GM23338 (cell line): ENCODE measurements around the gene KCNJ2.

Source experiments
- CREB1 ChIP-seq: fragments of 250-450 bp; sonication (Bioruptor Pico); IDR thresholded peaks from 2 replicates; pipeline ENCODE4 v1.5.0; 2020; ENCODE audit warnings: low read depth, mild to moderate bottlenecking, moderate library complexity
- CTCF ChIP-seq, 2 experiments: fragments of 200-600 bp in 1 of 2; sonication (generic) in 1 of 2; conservative IDR thresholded peaks; 2 replicates each; pipeline versions ENCODE4 v1.5.1 to v1.6.1; 2016 to 2017; ENCODE audit warnings: antibody characterized with exemption in 2 of 2, low read depth in 2 of 2, mild to moderate bottlenecking in 2 of 2, moderate library complexity in 1 of 2
- EZH2 ChIP-seq: fragments of 200-600 bp; sonication (generic); IDR thresholded peaks from one replicate; pipeline ENCODE4 v1.8.0; 2017; ENCODE audit warnings: antibody characterized with exemption, mild to moderate bottlenecking, low read depth; ENCODE audit not compliant: unreplicated experiment
- EZH2phosphoT487 ChIP-seq: fragments of 200-600 bp; sonication (generic); IDR thresholded peaks from one replicate; pipeline ENCODE4 v1.8.1; 2018; ENCODE audit warnings: antibody characterized with exemption; ENCODE audit not compliant: unreplicated experiment
- JUNB ChIP-seq: IDR thresholded peaks from one replicate; pipeline ENCODE4 v1.6.1; 2016; ENCODE audit warnings: antibody characterized with exemption; ENCODE audit not compliant: unreplicated experiment
- NANOG ChIP-seq: IDR thresholded peaks from 2 replicates; pipeline ENCODE4 v1.6.1; 2016; ENCODE audit warnings: antibody characterized with exemption, borderline replicate concordance
- POLR2AphosphoS5 ChIP-seq: IDR thresholded peaks from 2 replicates; pipeline ENCODE4 v1.6.1; 2016; ENCODE audit warnings: antibody characterized with exemption, low read depth
- ZNF114 ChIP-seq: fragments of 250-450 bp; sonication (Bioruptor Pico); IDR thresholded peaks from 2 replicates; pipeline ENCODE4 v1.5.0; 2020; ENCODE audit warnings: mild to moderate bottlenecking, moderate library complexity
- ZNF331 ChIP-seq: fragments of 250-450 bp; sonication (Bioruptor Pico); IDR thresholded peaks from 2 replicates; pipeline ENCODE4 v1.5.0; 2020; ENCODE audit warnings: low read depth, mild to moderate bottlenecking, moderate library complexity
- ZNF462 ChIP-seq: fragments of 250-450 bp; sonication (Bioruptor Pico); IDR thresholded peaks from 2 replicates; pipeline ENCODE4 v1.5.0; 2020; ENCODE audit warnings: mild to moderate bottlenecking, moderate library complexity
- TF ChIP-seq, protein P1 (sequence below): IDR thresholded peaks from one replicate; pipeline ENCODE4 v1.6.1; 2018; ENCODE audit warnings: antibody characterized with exemption; ENCODE audit not compliant: unreplicated experiment
- TF ChIP-seq, protein P2 (sequence below): IDR thresholded peaks from 2 replicates; pipeline ENCODE4 v1.6.1; 2016; ENCODE audit warnings: antibody characterized with exemption

DNA sequence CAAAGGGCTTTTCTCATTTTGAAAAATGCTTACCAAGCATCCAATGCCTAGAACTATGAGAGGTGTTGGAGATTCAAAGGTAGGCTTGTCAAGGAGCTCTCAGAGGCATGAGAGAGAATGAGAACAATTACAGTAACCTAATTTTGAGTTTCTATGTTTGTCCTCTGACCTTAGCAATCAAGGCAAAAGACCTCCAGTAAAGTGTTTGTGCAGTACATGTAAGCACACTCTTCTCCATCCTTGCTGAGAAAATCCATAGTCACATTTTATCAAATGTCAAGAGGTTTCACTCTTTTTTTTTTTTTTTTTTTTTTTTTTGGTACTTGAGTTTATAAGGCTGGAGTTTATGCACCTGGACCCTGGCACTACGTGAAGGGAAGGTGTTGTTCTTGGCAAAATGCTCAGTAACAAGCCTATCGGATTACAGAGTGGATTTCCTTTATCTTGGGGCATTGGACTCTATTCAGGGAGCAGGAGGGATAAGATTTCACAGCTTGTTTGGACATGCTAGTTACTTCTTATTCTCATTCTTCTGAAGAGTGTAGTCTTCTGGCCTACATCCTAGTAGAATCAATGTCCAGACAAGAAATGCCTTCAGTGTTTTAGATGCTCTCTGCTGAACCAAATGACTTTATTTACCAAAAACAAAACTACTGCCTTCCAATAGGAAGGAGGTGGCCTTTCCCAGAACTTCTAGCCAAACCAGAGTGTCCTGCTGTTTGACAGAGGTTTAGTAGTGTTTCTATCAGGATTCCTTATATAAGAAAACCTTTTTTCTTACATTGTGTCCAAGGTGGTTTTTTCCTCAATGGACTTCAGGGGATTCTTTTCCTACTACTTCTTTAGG lies 21.9 kb downstream of the KCNJ2 start:
- TF ChIP-seq CTCF (conservative IDR thresholded peaks at IDR 0.05; ENCODE audit: low read depth in 2 of 2) (no peak), EZH2 (no peak), ZNF331 (CRISPR knock-in tag) (no peak), EZH2phosphoT487 (no peak), ZNF462 (CRISPR knock-in tag) (no peak), CREB1 (CRISPR knock-in tag) (no peak), POLR2AphosphoS5 (no peak), NANOG (no peak), JUNB (no peak), ZNF114 (CRISPR knock-in tag) (no peak)
- TF ChIP-seq, protein P1, sequence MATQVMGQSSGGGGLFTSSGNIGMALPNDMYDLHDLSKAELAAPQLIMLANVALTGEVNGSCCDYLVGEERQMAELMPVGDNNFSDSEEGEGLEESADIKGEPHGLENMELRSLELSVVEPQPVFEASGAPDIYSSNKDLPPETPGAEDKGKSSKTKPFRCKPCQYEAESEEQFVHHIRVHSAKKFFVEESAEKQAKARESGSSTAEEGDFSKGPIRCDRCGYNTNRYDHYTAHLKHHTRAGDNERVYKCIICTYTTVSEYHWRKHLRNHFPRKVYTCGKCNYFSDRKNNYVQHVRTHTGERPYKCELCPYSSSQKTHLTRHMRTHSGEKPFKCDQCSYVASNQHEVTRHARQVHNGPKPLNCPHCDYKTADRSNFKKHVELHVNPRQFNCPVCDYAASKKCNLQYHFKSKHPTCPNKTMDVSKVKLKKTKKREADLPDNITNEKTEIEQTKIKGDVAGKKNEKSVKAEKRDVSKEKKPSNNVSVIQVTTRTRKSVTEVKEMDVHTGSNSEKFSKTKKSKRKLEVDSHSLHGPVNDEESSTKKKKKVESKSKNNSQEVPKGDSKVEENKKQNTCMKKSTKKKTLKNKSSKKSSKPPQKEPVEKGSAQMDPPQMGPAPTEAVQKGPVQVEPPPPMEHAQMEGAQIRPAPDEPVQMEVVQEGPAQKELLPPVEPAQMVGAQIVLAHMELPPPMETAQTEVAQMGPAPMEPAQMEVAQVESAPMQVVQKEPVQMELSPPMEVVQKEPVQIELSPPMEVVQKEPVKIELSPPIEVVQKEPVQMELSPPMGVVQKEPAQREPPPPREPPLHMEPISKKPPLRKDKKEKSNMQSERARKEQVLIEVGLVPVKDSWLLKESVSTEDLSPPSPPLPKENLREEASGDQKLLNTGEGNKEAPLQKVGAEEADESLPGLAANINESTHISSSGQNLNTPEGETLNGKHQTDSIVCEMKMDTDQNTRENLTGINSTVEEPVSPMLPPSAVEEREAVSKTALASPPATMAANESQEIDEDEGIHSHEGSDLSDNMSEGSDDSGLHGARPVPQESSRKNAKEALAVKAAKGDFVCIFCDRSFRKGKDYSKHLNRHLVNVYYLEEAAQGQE = no peak
- TF ChIP-seq, protein P2, sequence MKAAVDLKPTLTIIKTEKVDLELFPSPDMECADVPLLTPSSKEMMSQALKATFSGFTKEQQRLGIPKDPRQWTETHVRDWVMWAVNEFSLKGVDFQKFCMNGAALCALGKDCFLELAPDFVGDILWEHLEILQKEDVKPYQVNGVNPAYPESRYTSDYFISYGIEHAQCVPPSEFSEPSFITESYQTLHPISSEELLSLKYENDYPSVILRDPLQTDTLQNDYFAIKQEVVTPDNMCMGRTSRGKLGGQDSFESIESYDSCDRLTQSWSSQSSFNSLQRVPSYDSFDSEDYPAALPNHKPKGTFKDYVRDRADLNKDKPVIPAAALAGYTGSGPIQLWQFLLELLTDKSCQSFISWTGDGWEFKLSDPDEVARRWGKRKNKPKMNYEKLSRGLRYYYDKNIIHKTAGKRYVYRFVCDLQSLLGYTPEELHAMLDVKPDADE = no peak
